ENCODE measurements around the gene CFAP74.

CFAP74 gene

GRCh38 chr1:2003541-2004131, at the start of gene CFAP74:
Gene CFAP74, minus strand, starts transcription at chr1:2003786. Its CDS starts 12,830 bp downstream, at chr1:1990956.
- peak in 1 of 2 experiments; percentile 78 for DNase-seq

- no peak for DNase-seq
Measured at GRCh38 chr1:2053217-2053616, 49.6 kb upstream of the CFAP74 start.

- DNase-seq = no peak
Measured at GRCh38 chr1:2052756-2053155, 49.2 kb upstream of the CFAP74 start.

- DNase-seq = no peak
Measured at GRCh38 chr1:2052054-2052679, 48.6 kb upstream of the CFAP74 start.

GRCh38 chr1:2050793-2051682, 47.5 kb upstream of the CFAP74 start:
- DNase-seq = peak in 1 of 2 experiments; percentile 40

- peak in 1 of 2 experiments; percentile 83 for DNase-seq
Measured at GRCh38 chr1:2050461-2050792, 46.8 kb upstream of the CFAP74 start.

- DNase-seq = peak; percentile 57 to 97
Measured at GRCh38 chr1:2049718-2050431, 46.3 kb upstream of the CFAP74 start, which contains the start of gene PRKCZ. Gene PRKCZ, plus strand, starts transcription at chr1:2050411. Its CDS starts 220 bp downstream, at chr1:2050631.

GRCh38 chr1:2049225-2049717, 45.7 kb upstream of the CFAP74 start:
- peak; percentile 67 to 72 for DNase-seq

- DNase-seq = no peak
Measured at GRCh38 chr1:2047749-2048729, 44.5 kb upstream of the CFAP74 start.

GRCh38 chr1:2046953-2047748, 43.6 kb upstream of the CFAP74 start:
- DNase-seq = no peak

GRCh38 chr1:2046174-2046917, 42.8 kb upstream of the CFAP74 start:
- peak; percentile 52 to 90 for DNase-seq

GRCh38 chr1:2045468-2046173, 42.0 kb upstream of the CFAP74 start:
- no peak for DNase-seq

GRCh38 chr1:2044510-2045319, 41.1 kb upstream of the CFAP74 start:
- peak; percentile 17 to 74 for DNase-seq

GRCh38 chr1:2043886-2044285, 40.3 kb upstream of the CFAP74 start:
- no peak for DNase-seq

GRCh38 chr1:2042830-2043773, 39.5 kb upstream of the CFAP74 start:
- peak in 1 of 2 experiments; percentile 62 for DNase-seq

- DNase-seq = no peak
Measured at GRCh38 chr1:2041887-2042286, 38.3 kb upstream of the CFAP74 start.

- DNase-seq = no peak
Measured at GRCh38 chr1:2041305-2041704, 37.7 kb upstream of the CFAP74 start.

Data from NCI-H526 (cell line).